ENCODE measurements around the gene SDK2. TPM values are rescaled to one million over a fixed set of nuclear protein-coding genes. Genes with fewer than 3 reads are reported as not detected.

SDK2 gene
- total and polyA plus RNA-seq, 4 experiments from 2014 or later = 0.49 to 2.9 (median 2.2) TPM; not detected in 1

DNA sequence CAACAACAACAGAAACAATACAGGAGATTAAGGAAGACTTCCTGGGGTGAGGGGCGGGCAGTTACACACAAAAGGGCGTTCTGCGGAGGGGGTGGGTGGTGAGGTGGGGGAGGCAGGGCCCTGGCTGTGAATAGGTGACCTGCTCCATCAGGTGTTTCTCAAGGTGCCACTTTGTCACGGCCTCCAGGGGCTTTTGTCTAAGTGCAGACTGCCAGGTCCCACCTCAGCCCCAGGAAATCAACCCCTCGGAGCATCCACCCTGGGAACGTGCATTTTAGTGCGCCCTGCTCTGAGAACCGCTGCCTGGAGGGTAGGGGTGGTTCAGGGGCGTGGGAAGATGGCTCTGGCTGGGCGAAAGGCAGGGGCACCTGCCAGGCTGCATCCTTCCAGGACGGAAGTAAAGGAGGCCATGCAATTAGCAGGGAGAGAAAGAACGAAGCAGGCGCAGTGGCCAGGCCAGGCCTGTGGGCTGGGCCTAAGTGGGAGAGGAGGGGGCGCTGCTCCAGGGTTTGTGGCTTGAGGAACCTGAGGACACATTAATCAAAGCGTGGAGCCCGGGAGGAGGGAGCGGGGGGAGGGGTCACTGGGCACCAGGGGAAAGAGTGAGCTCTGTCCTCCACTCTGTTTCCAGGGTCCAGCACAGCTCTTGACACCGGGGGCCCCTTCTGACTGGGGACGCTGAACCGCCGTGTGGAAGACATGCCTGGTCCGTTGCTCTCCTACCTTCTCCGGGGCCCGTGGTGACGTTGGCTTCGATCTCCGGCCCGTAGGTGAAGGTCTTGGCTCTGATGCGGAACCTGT is 283.1 kb downstream of the SDK2 start:
- no peak overlapping the region for H3K4me3 ChIP-seq (ENCODE audit: low read length in 2 of 2)
- Mint-ChIP-seq H3K36me3 (no peaks in the 10 kb centered on the region), H3K27ac (no peak overlapping the region), H3K9me3 (no peaks in the 10 kb centered on the region), H3K4me1 (no peaks in the 10 kb centered on the region), H3K27me3 (no peaks in the 10 kb centered on the region), H3K4me3 (no peak overlapping the region)
- intact Hi-C loops (cut with micrococcal nuclease) = no loop called here
- POLR2A ChIA-PET (ENCODE audit: partially characterized antibody) = no interaction called here
- no peak overlapping the region for H3K27ac ChIP-seq (ENCODE audit: low read depth, low read length)
- DNase-seq = no peak
- H3K27me3 ChIP-seq (ENCODE audit: insufficient read depth, low read length) = no peaks in the 10 kb centered on the region
- H3K9me3 ChIP-seq (ENCODE audit: control insufficient read depth in 1 of 2, low read length in 2 of 2) = no peaks in the 10 kb centered on the region
- no peaks in the 10 kb centered on the region for H3K4me1 ChIP-seq (ENCODE audit: insufficient read depth, low read length)
- CTCF ChIA-PET (ENCODE audit: partially characterized antibody) = interaction anchor here (1.5 kb wide), 1 partner anchor 9 kb away, joined by 4 read pairs; no protein-coding TSS in a partner anchor
- no peaks in the 10 kb centered on the region for H3K36me3 ChIP-seq (ENCODE audit: insufficient read depth, low read length)

DNA sequence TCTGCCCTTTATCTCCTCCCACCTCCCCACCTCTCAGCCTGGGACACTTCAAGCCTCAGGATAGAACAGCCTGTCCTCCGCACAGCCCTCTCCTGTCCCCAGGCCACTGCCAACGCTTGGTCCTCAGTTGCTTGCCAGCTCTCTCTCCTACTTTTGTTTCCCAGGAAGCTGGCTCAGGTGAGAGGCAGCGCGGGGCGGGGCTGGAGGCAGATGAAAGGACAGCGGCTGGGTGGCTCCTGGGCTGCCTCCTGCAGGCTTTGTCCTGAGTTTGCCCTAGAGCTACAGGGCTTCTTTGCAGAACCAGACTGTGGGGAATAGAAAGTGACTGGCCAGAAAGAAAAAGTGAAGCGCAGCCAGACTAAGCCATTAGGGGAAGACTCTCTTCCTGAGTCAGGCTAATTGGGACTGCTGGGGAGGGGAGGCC is 284.2 kb downstream of the SDK2 start:
- intact Hi-C loops (cut with micrococcal nuclease) = no loop called here
- Histone ChIP-seq H3K27me3 (ENCODE audit: insufficient read depth, low read length) (no peaks in the 10 kb centered on the region), H3K4me3 (ENCODE audit: low read length in 2 of 2) (no peak overlapping the region), H3K4me1 (ENCODE audit: insufficient read depth, low read length) (no peaks in the 10 kb centered on the region), H3K27ac (ENCODE audit: low read depth, low read length) (no peak overlapping the region), H3K36me3 (ENCODE audit: insufficient read depth, low read length) (no peaks in the 10 kb centered on the region), H3K9me3 (ENCODE audit: control insufficient read depth in 1 of 2, low read length in 2 of 2) (no peaks in the 10 kb centered on the region)
- ChIA-PET POLR2A (ENCODE audit: partially characterized antibody) (no interaction called here), CTCF (ENCODE audit: partially characterized antibody) (interaction anchor here (1.5 kb wide), 1 partner anchor 10 kb away, joined by 4 read pairs; no protein-coding TSS in a partner anchor)
- no peaks in the 10 kb centered on the region for H3K9me3 Mint-ChIP-seq
- no peak overlapping the region for H3K27ac Mint-ChIP-seq
- no peak overlapping the region for H3K4me3 Mint-ChIP-seq
- H3K36me3 Mint-ChIP-seq = no peaks in the 10 kb centered on the region
- DNase-seq = no peak
- no peaks in the 10 kb centered on the region for H3K27me3 Mint-ChIP-seq
- no peaks in the 10 kb centered on the region for H3K4me1 Mint-ChIP-seq

DNA sequence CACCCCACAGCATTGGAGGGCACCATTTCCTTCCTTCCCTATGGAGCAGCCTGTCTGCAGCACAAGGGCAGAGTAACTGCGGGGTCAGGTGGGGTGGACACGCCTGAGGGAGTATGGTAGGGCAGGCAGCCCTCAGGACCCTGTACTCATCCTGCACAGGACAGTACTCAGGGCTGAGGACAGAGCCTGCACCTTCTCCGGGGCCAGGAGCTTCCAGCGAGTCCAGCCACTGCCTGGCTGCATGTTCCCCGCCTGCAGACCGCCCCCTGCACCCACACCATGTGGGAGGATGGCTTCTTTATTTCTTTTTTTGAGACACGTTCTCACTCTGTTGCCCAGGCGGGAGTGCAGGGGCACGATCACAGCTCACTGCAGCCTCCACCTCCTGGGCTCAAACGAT is 284.9 kb downstream of the SDK2 start:
- Mint-ChIP-seq H3K27ac (no peak overlapping the region), H3K27me3 (no peaks in the 10 kb centered on the region), H3K4me3 (no peak overlapping the region), H3K36me3 (no peaks in the 10 kb centered on the region), H3K4me1 (no peaks in the 10 kb centered on the region), H3K9me3 (no peaks in the 10 kb centered on the region)
- intact Hi-C loops (cut with micrococcal nuclease) = no loop called here
- ChIA-PET POLR2A (ENCODE audit: partially characterized antibody) (no interaction called here), CTCF (ENCODE audit: partially characterized antibody) (no interaction called here)
- no peaks in the 10 kb centered on the region for H3K36me3 ChIP-seq (ENCODE audit: insufficient read depth, low read length)
- H3K9me3 ChIP-seq (ENCODE audit: control insufficient read depth in 1 of 2, low read length in 2 of 2) = no peaks in the 10 kb centered on the region
- no peak overlapping the region for H3K27ac ChIP-seq (ENCODE audit: low read depth, low read length)
- no peaks in the 10 kb centered on the region for H3K27me3 ChIP-seq (ENCODE audit: insufficient read depth, low read length)
- H3K4me3 ChIP-seq (ENCODE audit: low read length in 2 of 2) = no peak overlapping the region
- no peak for DNase-seq
- H3K4me1 ChIP-seq (ENCODE audit: insufficient read depth, low read length) = no peaks in the 10 kb centered on the region

DNA sequence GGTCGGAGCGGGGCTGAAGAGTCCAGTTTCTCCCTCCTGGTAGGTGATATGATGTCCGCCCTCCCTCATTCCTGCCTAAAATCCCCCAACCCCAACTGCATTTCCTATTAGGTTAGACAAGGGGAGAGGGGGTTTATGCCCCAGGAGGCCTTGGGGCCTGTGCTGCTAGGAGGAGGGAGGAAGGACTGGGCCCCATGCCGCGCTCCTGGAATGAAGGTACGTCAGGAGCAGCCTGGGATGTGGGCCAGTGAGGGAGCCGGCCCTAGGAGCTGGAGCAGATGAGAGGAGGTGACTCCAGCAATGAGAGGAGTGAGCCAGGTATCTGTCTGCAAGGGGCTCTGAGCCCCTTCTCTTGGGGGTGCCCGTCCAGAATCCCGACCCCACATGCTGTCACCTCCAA is 285.6 kb downstream of the SDK2 start:
- Histone ChIP-seq H3K27ac (ENCODE audit: low read depth, low read length) (no peak overlapping the region), H3K4me3 (ENCODE audit: low read length in 2 of 2) (no peak overlapping the region), H3K27me3 (ENCODE audit: insufficient read depth, low read length) (no peaks in the 10 kb centered on the region), H3K9me3 (ENCODE audit: control insufficient read depth in 1 of 2, low read length in 2 of 2) (no peaks in the 10 kb centered on the region), H3K36me3 (ENCODE audit: insufficient read depth, low read length) (no peaks in the 10 kb centered on the region), H3K4me1 (ENCODE audit: insufficient read depth, low read length) (no peaks in the 10 kb centered on the region)
- H3K27me3 Mint-ChIP-seq = no peaks in the 10 kb centered on the region
- intact Hi-C loops (cut with micrococcal nuclease) = no loop called here
- H3K4me3 Mint-ChIP-seq = no peak overlapping the region
- no peak for DNase-seq
- no peaks in the 10 kb centered on the region for H3K9me3 Mint-ChIP-seq
- H3K36me3 Mint-ChIP-seq = no peaks in the 10 kb centered on the region
- POLR2A ChIA-PET (ENCODE audit: partially characterized antibody) = no interaction called here
- no peak overlapping the region for H3K27ac Mint-ChIP-seq
- CTCF ChIA-PET (ENCODE audit: partially characterized antibody) = no interaction called here
- no peaks in the 10 kb centered on the region for H3K4me1 Mint-ChIP-seq

DNA sequence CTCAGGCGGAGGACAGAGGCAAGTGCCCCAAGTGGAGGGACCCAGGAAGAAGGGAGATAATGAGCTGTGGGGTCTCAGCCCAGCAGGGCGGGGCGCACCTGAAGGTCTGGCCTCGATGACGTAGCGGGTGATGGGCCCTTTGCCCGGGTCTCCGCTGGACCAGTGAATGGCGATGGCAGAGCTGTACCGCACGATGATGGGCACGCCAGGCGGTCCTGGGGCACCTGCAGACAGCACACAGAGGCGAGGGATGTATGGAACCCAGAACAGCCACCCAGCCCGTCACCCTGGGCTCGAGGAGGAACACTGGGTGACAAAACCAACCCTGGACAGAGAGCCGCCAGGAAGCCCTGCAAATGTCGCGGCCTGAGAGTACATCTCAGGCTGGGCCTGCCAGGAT is 286.3 kb downstream of the SDK2 start:
- intact Hi-C loops (cut with micrococcal nuclease) = no loop called here
- no peaks in the 10 kb centered on the region for H3K9me3 ChIP-seq (ENCODE audit: control insufficient read depth in 1 of 2, low read length in 2 of 2)

DNA sequence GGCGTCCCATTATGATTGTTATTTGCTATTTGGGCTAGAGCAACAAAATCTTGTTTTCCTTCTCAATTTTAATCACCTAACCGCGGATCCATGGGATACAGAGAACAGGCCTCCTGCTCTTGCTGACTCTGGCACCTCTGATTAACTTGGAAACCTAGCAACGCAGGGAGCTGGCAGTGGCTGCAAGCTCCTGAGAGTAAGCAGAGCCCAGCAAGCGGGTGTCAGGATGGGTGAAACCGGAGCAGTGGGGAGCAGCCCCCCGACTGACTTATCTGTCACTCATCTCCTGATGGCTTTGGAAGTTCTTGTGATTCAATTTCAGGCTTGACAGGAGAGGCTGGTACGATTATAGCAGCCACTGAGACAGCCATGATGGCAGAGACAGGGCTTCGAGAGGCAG is 286.9 kb downstream of the SDK2 start:
- no peaks in the 10 kb centered on the region for H3K9me3 Mint-ChIP-seq
- H3K36me3 ChIP-seq (ENCODE audit: insufficient read depth, low read length) = no peaks in the 10 kb centered on the region
- intact Hi-C loops (cut with micrococcal nuclease) = no loop called here
- H3K27ac Mint-ChIP-seq = no peak overlapping the region
- DNase-seq = no peak
- no peaks in the 10 kb centered on the region for H3K27me3 Mint-ChIP-seq
- H3K4me3 ChIP-seq (ENCODE audit: low read length in 2 of 2) = no peak overlapping the region
- H3K4me1 Mint-ChIP-seq = no peaks in the 10 kb centered on the region
- no peaks in the 10 kb centered on the region for H3K36me3 Mint-ChIP-seq
- no peaks in the 10 kb centered on the region for H3K4me1 ChIP-seq (ENCODE audit: insufficient read depth, low read length)
- no peaks in the 10 kb centered on the region for H3K9me3 ChIP-seq (ENCODE audit: control insufficient read depth in 1 of 2, low read length in 2 of 2)
- POLR2A ChIA-PET (ENCODE audit: partially characterized antibody) = no interaction called here
- H3K4me3 Mint-ChIP-seq = no peak overlapping the region
- H3K27me3 ChIP-seq (ENCODE audit: insufficient read depth, low read length) = no peaks in the 10 kb centered on the region
- H3K27ac ChIP-seq (ENCODE audit: low read depth, low read length) = no peak overlapping the region
- CTCF ChIA-PET (ENCODE audit: partially characterized antibody) = interaction anchor here (1.0 to 1.2 kb wide), 2 partner anchors 12 to 56 kb away, joined by 4 to 5 read pairs; no protein-coding TSS in a partner anchor

More for the DNA sequence above, 286.3 kb downstream of the SDK2 start:
- no peaks in the 10 kb centered on the region for H3K9me3 Mint-ChIP-seq
- no peaks in the 10 kb centered on the region for H3K4me1 ChIP-seq (ENCODE audit: insufficient read depth, low read length)
- H3K27me3 Mint-ChIP-seq = no peaks in the 10 kb centered on the region
- H3K4me3 ChIP-seq (ENCODE audit: low read length in 2 of 2) = no peak overlapping the region
- no peaks in the 10 kb centered on the region for H3K36me3 ChIP-seq (ENCODE audit: insufficient read depth, low read length)
- ChIA-PET CTCF (ENCODE audit: partially characterized antibody) (interaction anchor here (1.2 kb wide), 1 partner anchor 12 kb away, joined by 5 read pairs; no protein-coding TSS in a partner anchor), POLR2A (ENCODE audit: partially characterized antibody) (no interaction called here)
- no peaks in the 10 kb centered on the region for H3K27me3 ChIP-seq (ENCODE audit: insufficient read depth, low read length)
- no peak overlapping the region for H3K27ac ChIP-seq (ENCODE audit: low read depth, low read length)
- H3K4me3 Mint-ChIP-seq = no peak overlapping the region
- no peak overlapping the region for H3K27ac Mint-ChIP-seq
- no peak for DNase-seq
- H3K4me1 Mint-ChIP-seq = no peaks in the 10 kb centered on the region
- no peaks in the 10 kb centered on the region for H3K36me3 Mint-ChIP-seq

DNA sequence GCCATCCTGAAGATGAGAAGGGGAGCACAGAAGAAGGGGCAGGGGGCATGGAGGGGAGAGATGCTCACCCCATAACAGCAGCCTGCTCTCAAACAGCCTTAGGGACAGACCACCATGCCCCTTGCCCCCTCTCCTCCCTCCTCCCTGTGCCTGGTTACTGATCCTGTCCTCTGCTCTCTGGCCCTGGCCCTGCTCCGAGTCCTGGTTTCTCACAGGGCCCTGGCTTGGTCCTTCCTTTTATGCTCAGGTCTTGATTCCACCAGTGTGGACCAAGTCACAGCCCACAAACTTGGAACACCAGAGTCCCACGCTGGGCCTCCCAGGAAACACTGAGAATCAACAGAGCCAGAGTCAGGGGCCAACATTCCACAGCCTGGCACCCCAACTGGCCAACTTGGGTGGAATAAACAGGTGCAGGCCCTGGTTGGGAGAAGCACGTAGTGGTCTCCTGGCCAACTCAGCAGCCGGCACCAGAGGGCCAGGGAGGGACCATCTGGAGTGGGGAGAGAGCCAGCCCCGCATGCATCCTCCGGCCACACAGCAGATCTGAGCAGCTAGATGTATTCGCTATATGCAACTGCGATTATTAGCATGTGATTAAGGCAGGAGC is 287.6 kb downstream of the SDK2 start:
- Histone ChIP-seq H3K36me3 (ENCODE audit: insufficient read depth, low read length) (no peaks in the 10 kb centered on the region), H3K4me1 (ENCODE audit: insufficient read depth, low read length) (no peaks in the 10 kb centered on the region), H3K9me3 (ENCODE audit: control insufficient read depth in 1 of 2, low read length in 2 of 2) (no peaks in the 10 kb centered on the region), H3K4me3 (ENCODE audit: low read length in 2 of 2) (no peak overlapping the region), H3K27ac (ENCODE audit: low read depth, low read length) (no peak overlapping the region), H3K27me3 (ENCODE audit: insufficient read depth, low read length) (no peaks in the 10 kb centered on the region)
- Mint-ChIP-seq H3K27ac (no peak overlapping the region), H3K4me1 (no peaks in the 10 kb centered on the region), H3K9me3 (no peaks in the 10 kb centered on the region), H3K36me3 (no peaks in the 10 kb centered on the region), H3K4me3 (no peak overlapping the region), H3K27me3 (no peaks in the 10 kb centered on the region)
- POLR2A ChIA-PET (ENCODE audit: partially characterized antibody) = no interaction called here
- CTCF ChIA-PET (ENCODE audit: partially characterized antibody) = interaction anchor here (1.0 to 1.2 kb wide), 2 partner anchors 13 to 55 kb away, joined by 4 to 5 read pairs; no protein-coding TSS in a partner anchor
- intact Hi-C loops (cut with micrococcal nuclease) = no loop called here
- DNase-seq = no peak
